ENCODE results near the gene GPR139.

Gene GPR139

DNA sequence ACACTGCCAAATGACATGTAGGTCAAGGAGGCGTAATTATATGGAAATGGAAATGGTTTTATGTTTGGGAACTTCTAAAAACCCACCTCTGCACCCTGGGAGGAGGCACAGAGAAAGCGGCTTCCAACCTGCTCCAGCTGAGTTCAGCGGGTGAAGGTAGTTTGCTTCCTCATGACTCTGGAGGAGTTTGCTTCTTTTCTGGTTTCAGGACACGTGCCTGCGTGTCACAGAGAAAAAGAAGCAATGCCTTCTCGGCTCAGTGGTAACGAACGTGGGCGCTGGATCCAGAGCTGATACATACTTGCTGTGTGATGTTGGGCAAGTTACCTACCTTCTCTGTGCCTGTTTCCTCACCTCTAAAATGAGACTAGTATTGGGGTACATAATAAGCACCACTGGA, 22.1 kb downstream of the GPR139 start:
- DNase-seq: no peak

DNA sequence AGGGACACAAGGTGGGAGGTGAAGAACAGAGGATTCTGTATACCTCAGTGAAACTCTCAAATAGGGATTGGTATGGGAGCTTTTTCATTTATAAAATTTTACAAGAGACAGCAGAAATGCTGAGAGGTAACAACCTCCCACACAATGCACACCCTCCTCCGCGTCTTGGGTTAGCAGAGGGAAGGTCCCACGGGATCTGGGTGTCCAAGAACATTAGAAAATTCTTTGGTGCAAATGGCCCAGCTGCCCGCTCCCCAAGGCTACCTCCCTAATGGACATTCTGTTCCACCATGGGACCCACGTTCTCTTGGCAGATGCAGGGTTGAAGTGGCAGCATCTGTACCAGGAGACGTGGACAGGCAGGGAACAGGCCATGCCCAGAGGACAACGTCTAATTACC, 22.5 kb downstream of the GPR139 start:
- DNase-seq: no peak

DNA sequence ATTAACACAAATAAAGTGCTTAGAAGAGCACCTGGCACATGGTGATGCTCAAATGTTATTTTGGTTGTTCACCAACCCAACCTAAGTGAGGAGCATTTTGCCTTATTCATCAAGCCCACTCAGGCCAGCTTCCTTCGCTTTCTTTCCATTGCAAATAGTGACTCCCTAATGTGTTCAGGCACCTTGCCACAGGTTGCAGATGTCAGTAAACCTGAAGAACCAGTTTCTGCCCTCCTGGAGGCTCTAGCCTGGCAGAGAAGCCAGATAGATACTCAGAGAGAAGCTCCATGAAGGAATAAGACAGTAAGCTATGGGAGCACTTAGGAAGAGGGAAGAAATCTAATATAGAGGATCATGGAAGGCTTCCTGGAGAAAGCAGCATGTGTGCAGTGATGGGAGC, 23.9 kb downstream of the GPR139 start:
- DNase-seq: no peak

DNA sequence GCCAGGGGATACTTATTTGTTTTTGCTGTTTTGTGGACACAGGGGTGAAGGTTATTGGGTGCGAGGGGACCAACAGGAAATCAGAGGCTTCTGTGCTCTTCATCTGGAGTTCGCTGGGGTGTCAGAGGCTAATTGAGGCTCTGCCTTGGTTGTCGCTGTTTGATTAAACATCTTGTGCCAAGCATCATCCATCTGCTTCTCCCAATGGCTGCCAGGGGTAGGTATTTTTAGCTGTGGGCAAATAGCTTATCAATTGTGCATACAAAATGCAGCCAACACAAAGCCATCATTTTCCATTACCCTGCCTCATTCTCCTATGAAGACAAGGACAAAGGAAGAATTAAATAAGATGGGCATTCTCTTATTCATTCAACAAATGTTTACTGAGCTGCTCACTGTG, 27.8 kb downstream of the GPR139 start:
- DNase-seq: no peak

DNA sequence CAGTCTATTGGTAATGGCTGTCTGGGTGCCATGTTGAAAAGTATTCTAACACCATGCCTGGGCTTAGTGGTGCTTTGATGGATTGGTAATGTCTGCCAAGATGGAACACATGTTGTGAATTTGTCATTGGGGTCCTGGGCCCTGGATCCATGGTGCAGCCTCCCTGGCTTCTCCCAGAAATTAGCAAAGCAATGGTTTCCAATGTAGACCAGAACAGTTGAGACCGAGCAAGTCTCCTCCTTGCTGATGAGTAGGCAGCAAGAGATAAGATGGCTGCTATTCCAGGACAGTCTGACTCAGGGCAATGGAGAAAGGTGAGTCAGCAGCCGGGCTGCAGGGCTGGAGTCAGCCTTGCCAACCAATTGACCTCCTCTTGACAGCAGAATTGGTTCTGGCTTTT, 30.8 kb downstream of the GPR139 start:
- no peak for DNase-seq

DNA sequence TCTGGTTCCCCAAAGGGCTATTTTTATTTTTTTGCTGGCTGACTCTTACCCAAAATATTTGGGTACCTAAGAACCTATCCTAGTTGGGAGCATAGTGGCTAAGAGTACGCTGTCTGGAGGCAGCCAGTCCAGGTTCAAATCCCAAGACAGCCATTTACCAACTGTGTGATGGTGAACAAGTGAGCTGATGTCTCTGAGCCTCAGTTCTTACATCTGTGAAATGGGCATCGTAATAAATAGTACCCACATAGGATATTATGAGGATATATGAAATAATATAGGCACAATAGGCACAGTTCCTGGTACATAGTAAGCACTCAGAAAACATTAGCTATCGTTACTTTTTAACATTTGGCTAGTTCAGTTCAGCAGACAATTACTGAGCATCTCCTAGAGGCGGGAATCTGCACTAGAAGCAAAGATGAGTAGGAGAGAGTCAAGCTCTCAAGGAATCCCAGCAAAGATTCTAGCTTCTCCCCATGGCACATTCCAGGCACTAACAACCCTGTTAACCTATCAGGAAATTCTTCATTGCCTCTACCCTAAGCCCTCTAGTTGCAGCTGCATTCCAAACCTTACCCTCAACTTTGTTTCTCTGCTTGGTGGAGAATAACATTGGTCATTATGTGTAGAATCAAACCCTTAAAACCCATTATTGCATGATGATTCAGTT, 31.6 kb downstream of the GPR139 start:
- DNase-seq: no peak

DNA sequence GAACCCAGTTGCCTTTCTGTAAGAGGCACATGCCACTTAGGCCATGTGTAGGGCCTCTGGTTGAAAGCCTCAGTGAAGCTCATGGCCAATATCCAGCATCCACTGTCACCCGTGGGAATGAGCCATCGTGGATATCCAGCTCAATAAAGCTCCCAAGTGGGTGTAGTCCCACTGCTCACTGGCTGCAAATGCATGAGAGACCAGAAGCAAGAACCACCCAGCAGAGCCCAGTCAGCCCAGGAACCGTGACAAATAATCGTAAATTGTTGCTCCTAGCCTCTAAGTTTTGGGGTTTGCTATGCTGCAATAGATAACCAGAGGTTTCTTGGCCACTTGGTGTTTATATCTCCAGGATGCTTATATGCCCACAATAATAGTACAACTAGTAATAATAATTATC, 33.7 kb downstream of the GPR139 start:
- no peak for DNase-seq

DNA sequence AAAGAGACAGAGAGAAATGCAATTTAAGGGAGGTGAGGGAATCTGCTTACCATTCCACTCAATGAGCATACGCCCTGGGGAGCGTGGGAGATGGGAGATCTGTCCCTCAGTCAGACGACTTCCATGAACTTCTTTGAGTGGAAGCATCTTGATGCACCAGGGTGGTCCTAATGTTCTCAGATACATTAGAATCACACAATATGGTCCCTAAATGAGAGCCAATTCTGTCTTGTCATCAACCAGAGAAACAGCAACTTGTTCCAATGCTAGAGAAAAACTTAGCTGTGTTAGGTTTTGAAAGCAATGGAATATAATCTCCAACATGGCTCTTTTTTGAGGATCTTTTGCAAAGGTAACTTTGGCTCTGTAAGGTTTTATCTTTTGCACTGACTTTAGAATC, 44.1 kb downstream of the GPR139 start:
- DNase-seq: no peak

DNA sequence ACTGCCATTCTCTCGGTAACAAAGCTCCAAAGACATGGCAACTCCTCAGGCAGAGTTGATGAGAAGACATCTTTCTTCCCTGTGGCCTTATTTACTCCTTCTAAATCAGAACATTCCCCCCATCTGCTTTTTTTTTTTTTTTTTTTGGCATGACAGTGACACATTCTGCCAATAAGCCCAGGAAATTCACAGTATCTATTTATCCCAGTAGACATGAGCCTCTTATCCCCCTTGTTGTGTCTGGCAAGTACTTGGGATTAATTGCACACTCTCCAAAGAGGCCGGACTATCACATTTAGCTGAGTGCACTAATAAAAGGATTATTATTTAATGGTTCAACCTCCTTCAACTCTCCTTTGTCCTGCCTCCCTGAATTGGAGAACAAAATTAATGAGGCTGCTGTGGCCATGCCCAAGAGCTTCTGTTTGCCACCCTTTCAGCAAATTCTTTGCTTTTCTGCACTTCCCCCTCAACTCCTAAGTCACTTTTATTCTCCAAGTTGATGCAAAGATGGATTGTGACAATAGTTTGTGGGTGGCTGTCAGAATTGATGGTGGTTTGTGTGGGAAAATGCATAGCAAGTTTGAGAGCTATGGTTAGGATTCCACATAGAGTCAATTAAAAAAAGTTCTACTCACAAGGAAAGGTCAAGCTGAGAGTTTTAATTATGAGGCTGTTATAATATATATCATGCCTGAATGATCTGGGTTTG, 47.2 kb downstream of the GPR139 start:
- DNase-seq: no peak

DNA sequence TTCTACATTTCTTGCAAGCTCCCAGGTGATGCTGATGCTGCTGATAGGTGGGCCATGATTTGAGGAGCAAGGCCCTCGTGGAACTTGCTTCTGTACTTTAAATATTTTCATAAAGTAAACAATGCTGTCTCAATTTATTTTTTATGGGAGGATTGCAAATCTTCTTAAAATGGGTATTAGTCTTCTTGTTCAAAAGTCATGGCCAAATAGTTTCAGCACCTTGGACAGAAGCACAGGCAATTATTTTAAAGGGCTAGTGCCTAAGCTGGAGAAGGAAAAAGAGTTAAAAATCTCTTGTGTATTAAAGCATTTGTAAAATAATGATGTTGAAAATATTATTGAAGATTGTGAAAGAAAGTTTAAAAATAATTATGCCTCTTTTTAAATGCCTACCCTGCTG, 50.5 kb downstream of the GPR139 start:
- DNase-seq: no peak

DNA sequence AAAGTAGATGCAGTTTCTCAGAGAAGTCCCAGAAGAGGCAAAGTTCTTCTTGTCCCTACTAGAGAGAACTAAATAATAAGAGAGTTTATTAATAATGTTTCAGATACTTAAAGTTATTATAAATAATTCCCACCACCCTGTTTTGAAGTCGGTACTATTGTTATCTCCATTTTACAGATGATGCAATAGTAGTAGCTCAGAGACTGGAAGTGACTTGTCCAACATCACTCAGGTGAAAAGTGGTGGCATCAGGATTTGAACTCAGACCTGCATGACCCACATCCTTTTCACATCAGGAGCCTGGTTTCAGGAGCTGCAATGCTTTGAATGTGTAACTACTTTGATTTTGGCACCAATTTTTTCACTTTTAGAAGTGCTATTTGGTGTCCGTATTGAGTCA, 52.7 kb downstream of the GPR139 start:
- no peak for DNase-seq

DNA sequence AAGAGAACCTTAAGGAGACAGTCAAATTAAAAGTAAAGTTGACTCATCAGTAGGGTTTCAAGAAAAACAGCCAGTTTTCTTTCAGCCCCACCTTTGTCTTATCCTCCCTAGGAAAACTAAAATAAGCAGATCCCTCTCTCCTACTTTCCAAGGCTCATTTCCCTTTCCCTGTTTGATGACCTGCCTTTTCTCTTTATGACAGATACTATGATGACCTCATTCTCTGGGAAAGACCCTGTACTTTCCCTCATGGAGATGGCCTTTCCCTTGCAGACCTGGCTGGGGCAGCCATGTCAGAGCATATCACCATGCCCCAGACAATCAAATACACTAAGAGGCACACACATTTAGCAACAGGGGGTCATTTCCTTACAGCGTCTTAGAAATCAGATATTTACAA, 53.6 kb downstream of the GPR139 start:
- no peak for DNase-seq

DNA sequence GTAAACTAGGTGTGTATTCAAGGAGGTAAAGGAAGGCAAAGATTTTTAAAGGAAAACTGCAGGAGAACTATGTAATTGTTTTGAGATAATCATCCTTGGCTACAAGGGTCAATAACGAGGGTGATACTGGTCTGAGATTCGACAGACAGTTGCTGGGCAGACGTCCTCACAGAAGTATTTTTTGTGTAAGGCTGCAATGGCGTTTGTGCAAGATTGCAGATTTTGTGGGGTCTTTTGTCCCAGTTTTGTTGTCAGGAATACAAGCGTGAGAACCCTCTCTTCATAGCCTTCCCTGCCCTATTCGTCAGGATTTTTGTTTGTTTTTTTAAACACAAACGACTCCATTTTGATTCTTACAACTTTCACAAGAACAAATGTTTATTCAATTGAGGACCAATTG, 57.5 kb downstream of the GPR139 start:
- DNase-seq: no peak

DNA sequence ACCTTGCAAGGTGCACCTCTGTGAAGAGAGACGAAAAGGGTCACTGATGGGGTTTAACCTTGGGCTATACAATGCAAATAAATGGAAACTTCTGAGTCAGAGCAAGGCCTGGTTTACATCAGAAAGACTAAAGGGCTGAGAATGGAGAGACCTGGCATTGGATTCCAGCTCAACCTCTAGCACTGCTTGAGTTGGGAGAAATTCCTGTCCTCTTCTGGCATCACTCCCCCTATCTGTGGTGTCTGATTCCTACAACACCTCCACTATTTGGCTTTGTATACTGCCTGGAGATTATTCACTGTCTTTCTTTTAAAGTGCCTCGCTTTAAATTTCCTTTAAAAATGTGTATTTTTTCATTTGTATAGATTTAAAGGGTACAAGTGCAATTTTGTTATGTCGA, 68.8 kb downstream of the GPR139 start:
- no peak for DNase-seq

DNA sequence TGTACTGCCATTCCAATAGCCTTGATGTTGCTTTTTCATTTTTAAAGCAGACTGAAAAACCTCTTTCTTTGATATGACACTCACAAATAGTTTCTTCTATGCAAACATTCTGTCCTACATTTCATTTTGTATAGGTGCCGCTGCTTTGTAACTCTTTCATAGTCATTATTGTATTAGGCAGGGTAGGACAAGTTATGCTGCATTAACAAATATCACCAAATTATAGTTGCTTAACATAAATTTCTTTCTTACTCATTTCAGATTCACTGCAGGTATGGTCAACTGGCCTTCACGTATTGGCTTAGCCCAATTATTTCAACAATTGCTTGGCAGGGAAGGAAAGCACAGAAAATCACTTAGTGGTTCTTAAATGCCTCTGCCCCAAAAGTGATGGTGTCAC, 70.8 kb downstream of the GPR139 start:
- no peak for DNase-seq

DNA sequence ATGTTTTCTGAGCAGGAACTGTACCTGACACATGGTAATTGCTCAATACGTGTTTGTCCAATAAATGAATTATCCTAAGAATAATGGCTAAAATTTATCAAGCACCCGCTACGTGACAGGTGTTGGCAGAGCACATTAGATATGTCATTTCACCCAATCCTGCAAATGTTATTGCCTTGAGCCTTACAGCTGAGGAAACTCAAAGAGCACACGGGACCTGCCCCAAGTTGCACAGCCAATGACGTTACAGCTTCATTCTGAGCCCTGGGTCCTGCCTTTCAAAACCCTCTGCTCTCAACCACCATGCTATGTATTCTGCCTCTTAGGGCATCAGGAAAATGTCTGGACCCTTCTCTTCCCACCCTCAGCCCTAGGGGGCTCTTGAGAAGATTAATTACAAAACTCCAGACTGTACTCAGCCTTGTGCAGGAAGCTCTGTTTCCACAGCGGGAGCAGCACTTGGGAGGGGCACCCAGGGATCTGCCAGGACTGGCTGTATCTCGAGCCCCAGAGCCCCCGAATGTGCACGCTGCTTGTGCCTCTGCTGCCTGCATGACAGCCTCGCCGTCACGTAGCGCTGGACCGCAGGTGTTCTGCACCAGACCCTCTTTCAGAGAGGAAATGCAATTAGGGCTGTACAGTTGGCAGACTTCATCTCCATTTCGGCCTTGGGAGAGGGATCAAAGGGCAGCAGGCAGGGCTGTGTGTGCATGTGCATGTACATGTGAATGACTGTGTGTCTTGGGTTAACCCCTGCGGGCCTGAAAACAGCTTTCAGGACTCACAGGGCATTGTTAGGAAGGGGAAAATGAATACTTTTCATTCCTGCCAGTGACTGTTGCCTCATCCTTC, 71.6 kb downstream of the GPR139 start:
- no peak for DNase-seq

DNA sequence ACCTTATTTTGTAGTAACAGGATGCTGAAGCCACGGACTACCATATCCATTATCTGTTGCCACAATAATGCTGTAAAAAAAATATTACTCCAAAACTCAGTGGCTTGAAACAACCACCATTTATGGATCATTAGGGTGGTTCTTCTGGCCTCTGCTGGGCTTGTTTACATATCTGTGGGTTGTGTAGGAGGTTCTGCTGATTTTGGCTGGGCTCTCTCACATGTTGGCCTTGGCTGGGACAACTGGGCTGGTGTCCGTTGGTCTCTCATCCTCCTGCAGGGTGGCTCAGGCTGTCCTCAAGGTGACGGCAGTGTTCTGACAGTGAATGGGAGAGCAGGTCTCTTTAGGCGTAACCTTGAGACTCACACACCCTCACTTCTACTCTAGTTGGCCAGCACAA, 76.0 kb downstream of the GPR139 start:
- no peak for DNase-seq

DNA sequence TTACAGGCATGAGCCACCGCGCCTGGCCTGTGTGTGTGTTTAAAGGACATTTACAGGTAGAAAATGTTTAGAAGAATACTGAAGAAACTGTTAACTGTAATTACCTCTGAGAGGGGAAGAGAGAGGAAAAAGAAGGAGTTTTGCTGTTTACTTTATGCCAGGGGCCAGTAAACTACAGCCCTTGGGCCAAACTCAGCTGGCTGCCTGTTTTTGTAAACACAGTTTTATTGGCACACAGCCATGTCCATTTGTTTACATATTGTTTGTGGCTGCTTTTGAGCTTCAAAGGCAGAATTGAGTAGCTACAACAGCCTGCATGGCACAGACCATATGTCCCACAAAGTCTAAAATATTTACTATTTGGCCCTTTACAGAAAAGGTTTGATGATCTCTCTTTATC, 76.4 kb downstream of the GPR139 start:
- DNase-seq: no peak

DNA sequence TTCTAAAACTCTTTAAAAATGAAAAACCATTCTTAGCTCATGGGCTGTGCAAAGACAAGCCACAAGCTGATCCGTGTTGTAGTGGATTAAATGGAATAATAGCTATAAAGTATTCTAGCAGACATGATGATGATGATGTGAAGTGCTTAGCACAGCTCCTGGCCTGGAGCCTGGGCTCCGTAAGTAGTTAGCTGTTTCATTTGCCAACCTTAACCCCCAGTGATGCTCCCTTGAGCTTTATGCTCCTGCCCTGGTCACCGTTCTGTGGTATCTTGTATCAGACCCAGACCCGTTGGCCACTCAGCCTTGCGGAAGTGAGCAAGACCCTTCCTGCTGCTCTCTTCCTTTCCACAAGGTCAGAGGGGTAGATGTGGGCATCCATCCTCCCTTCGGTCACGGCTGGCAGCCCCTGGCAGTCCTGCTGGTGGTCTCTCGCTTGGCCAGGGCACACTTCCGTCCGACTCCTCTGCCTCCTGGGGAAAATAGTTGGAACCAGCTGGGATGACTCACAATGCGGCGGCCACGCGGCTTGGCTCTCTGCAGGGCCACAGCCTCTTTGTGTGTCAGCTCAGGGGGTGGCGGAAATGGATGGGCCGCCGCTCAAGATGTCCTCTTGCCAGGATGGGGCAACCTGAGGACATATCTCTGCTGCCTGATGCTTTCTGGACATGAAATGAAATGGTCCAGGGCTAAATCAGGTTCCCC, 79.1 kb downstream of the GPR139 start:
- DNase-seq: no peak

DNA sequence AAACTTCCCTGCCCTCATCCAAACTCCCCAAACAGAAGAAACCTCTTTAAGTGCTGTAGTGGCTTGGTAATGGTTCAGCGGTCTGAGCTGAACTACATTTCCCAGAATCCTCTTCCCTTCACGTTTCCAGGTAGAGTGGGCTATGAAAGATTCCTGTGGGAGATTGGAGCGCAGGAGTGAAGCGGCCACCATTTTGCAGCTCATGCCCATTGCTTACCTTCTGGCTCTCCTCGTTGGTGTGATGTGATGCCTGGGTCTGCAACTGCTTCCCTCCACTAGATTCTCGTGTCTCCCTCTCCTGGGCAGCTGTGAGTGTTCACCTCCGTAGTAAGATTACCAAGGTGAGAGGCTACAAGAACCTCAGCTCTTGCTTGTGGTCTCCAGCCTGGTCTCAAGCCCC, 82.1 kb downstream of the GPR139 start:
- no peak for DNase-seq

DNA sequence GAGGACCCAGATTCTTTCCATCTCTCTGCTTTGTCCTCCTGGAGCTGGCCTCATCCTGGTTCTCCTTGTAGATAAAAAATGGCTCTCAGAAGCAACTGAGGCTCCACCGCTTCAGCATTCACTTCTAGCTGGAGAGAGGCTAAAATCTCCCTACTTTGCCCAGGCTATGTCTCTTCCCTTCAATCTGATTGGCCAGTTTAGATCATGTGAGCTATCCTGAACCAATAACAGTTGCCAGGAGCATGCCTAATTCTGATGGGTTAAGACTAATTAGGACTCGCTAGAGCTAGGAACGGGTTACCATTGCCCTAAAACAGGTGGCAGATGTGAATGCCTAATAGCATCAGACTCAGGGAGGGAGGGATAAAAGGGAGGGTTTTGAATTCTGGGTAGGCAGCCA, 89.6 kb downstream of the GPR139 start:
- DNase-seq: no peak
